Fibroblast of pulmonary artery (primary cell): ENCODE measurements around the gene SMCO2.
A peak's percentile ranks its signal among the peaks of the same experiment; 100 is the strongest.

Experiments
- DNase-seq: peaks from one replicate; pipeline ENCODE4 v3.0.0-alpha.2; 2010; ENCODE audit warnings: low read depth
- H3K4me3 ChIP-seq: replicated peaks from 2 replicates; pipeline ENCODE4 v1.5.1; 2011; ENCODE audit warnings: low read depth, mild to moderate bottlenecking, control low read depth, low read length, moderate library complexity
- CTCF ChIP-seq: IDR thresholded peaks from 2 replicates; pipeline ENCODE4 v1.5.1; 2011; ENCODE audit warnings: mild to moderate bottlenecking, control low read depth, low read length, inconsistent platforms; ENCODE audit errors: missing control alignments

The SMCO2 gene

GRCh38 chr12:27469176-27469736, 22.7 kb downstream of the SMCO2 start:
- H3K4me3 ChIP-seq = no peak overlapping the region
- DNase-seq = no peak
- TF ChIP-seq CTCF = no peak

DNA sequence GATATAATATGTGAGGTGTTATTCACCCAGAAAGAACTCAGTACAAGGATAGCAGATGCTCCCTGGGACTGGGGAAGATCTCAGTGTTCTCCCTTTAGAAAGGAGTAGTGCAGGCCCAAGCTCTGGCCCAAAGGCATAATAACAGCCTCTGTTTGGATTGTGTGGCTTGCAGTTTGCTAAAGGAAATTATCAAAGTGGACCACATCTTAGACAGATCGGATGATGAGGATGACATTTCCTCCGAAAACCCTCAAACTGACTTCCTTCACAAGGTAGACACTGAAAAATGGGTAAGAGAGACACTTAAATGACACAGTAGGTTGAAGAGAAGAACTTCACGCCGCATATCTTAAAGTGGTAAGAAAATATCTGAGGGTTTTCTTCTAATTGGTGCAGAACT, 26.1 kb downstream of the SMCO2 start:
- no peak for DNase-seq
- no peak overlapping the region for H3K4me3 ChIP-seq
- TF ChIP-seq CTCF = no peak

DNA sequence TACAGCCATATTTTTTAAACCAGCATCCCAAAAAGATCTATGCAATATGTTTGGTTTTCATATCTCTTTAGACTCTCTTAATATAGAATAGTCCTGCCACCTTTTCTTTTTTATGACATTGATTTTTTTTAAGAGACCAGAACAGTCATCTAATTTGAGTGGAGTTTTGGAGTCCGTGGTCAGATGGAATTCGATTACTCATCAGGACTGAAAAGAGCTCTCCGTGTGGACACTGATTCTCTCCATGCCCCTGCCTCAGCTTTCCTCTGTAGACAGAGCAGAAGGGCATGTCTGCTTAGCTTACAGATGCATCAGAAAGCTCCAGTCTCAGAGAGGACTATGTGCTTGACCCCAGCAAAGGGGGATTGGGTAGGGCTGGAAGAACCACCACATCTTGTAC, 27.8 kb downstream of the SMCO2 start:
- no peak overlapping the region for H3K4me3 ChIP-seq
- peak; percentile 62 for DNase-seq
- no peak for TF ChIP-seq CTCF

DNA sequence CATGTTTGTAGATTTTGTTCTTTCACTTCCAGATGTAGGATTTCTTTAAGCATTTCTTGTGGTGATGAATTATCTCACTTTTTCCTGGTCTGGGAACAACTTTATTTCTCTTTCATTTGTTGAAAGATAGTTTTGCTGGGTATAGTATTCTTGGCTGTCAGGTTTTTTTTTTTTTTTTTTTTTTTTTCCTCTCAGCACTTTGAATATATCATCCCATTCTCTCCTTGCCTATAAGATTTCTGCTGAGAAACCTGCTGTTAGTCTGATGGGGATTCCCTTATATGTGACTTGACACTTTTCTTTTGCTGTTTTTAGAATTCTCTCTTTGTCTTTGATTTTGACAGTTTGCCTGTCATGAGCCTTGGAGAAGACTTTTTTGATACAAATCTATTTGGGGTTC, 30.5 kb downstream of the SMCO2 start:
- no peak for DNase-seq
- H3K4me3 ChIP-seq = no peak overlapping the region
- TF ChIP-seq CTCF = no peak

- no peak for TF ChIP-seq CTCF
- H3K4me3 ChIP-seq = no peak overlapping the region
- DNase-seq = no peak
These were observed 32.4 kb downstream of the SMCO2 start for GRCh38 chr12:27478949-27479348.

DNA sequence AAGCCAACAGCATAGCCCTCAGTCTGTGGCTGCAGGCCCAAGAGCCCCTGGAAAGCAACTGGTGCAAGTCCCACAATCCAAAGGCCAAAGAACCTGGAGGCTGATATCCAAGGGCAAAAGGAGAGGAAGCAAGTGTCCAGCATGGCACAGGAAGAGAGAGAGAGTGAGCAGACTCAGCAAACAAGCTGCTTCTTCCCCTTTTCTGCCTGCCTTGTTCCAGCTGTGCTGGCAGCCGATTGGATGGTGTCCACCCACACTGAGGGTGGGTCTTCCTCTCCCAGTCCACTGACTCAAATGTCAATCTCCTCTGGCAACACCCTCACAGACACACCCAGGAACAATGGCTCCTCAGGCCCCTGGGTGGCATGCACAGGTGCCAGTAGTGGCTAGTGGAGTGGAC, 33.5 kb downstream of the SMCO2 start:
- H3K4me3 ChIP-seq = no peak overlapping the region
- DNase-seq = no peak
- no peak for TF ChIP-seq CTCF

- TF ChIP-seq CTCF = no peak
- no peak overlapping the region for H3K4me3 ChIP-seq
- DNase-seq = no peak
These were observed 40.4 kb downstream of the SMCO2 start for GRCh38 chr12:27486961-27487360.
